HepG2 (cell line): ENCODE results near the gene TRIO. TPM values are rescaled to one million over a fixed set of nuclear protein-coding genes. Genes with fewer than 3 reads are reported as not detected.

Experiments used
- ATAC-seq: fragments of 200-7000 bp; cut with Tn5 transposase; 3 replicates; pipeline ENCODE4 v1.9.1; 2020; ENCODE audit warnings: mild to moderate bottlenecking, moderate library complexity
- BruUV-seq: library from RNA; stranded (reverse); fragments of 400-500 nt; replicated peaks from 2 replicates; lab custom pipeline; 2021; lab: Mats Ljungman, UMichigan
- CTCF ChIA-PET: fragments of 300-600 bp; formaldehyde crosslinking; extraction: SDS; loops from one replicate; lab custom pipeline; 2021; ENCODE audit warnings: low total read pairs, inconsistent platforms, low intra/inter-chr PET ratio; lab: Yijun Ruan, JAX
- POLR2A ChIA-PET: fragments of 350-600 bp; sonication (Branson Sonifier 250); formaldehyde crosslinking; loops from one replicate; lab custom pipeline; 2020; ENCODE audit warnings: antibody characterized with exemption, inconsistent platforms; lab: Yijun Ruan, JAX
- DNase-seq: peaks from one replicate; pipeline ENCODE4 v3.0.0-alpha.2; 2015; ENCODE audit warnings: low spot score
- FAIRE-seq: peaks from 3 replicates; lab custom pipeline; 2011; peaks lifted over from hg19 to GRCh38; lab: Jason Lieb, UNC
- H2AFZ ChIP-seq: one replicate; pipeline ENCODE4 v1.6.1; 2011; ENCODE audit warnings: low read length, inconsistent platforms
- H3K27ac ChIP-seq: fragments of 300-600 bp; 3 replicates; pipeline ENCODE4 v1.8.0; 2011; ENCODE audit warnings: mixed run types, mild to moderate bottlenecking, mixed read lengths, low read length, inconsistent platforms; ENCODE audit not compliant: insufficient read depth; ENCODE audit errors: extremely low read length
- H3K27me3 ChIP-seq, 2 experiments: fragments of 200-600 bp in 1 of 2; 2 replicates in 1 of 2; 3 replicates in 1 of 2; pipeline versions ENCODE4 v1.6.0 to v1.8.0; 2011; ENCODE audit warnings: low read length in 2 of 2, mild to moderate bottlenecking in 2 of 2, moderate library complexity in 2 of 2, inconsistent platforms in 1 of 2; ENCODE audit not compliant: insufficient read depth in 2 of 2, control insufficient read depth in 1 of 2
- H3K36me3 ChIP-seq, 2 experiments: fragments of 200-600 bp in 1 of 2; replicated peaks in 1 of 2; 2 replicates in 1 of 2; 3 replicates in 1 of 2; pipeline versions ENCODE4 v1.5.1 to v1.8.0; 2011; ENCODE audit warnings: low read length in 2 of 2, inconsistent platforms in 1 of 2; ENCODE audit not compliant: insufficient read depth in 2 of 2, control insufficient read depth in 1 of 2
- H3K4me1 ChIP-seq: 2 replicates; pipeline ENCODE4 v1.5.1; 2012; ENCODE audit warnings: low read length, inconsistent platforms; ENCODE audit not compliant: insufficient read depth
- H3K4me2 ChIP-seq: 2 replicates; pipeline ENCODE4 v1.6.0; 2011; ENCODE audit warnings: low read depth, low read length, inconsistent platforms
- H3K4me3 ChIP-seq, 3 experiments: fragments of 200-600 bp in 1 of 3; sonication (generic), shearing (Covaris generic) in 1 of 3; replicated peaks in 1 of 3; 2 replicates each; pipeline ENCODE4 v1.5.1; 2011 to 2016; ENCODE audit warnings: low read length in 3 of 3, inconsistent platforms in 2 of 3, low read depth in 2 of 3, mild to moderate bottlenecking in 2 of 3, control low read depth in 1 of 3, mixed read lengths in 1 of 3; ENCODE audit not compliant: insufficient read depth in 1 of 3
- H3K79me2 ChIP-seq: one replicate; pipeline ENCODE4 v1.6.1; 2011; ENCODE audit warnings: low read length, inconsistent platforms; ENCODE audit not compliant: insufficient read depth
- H3K9ac ChIP-seq: 2 replicates; pipeline ENCODE4 v1.6.0; 2011; ENCODE audit warnings: mild to moderate bottlenecking, low read depth, low read length, inconsistent platforms; ENCODE audit not compliant: insufficient read depth
- H3K9me3 ChIP-seq: 2 replicates; pipeline ENCODE4 v1.5.1; 2012; ENCODE audit warnings: mild to moderate bottlenecking, low read length
- H4K20me1 ChIP-seq: 2 replicates; pipeline ENCODE4 v1.6.0; 2011; ENCODE audit warnings: inconsistent platforms, mild to moderate bottlenecking, low read length, moderate library complexity; ENCODE audit not compliant: insufficient read depth
- CTCF ChIP-seq: sonication (generic); formaldehyde crosslinking; IDR thresholded peaks from 2 replicates; pipeline ENCODE4 v1.5.0; 2020; ENCODE audit warnings: mild to moderate bottlenecking, missing genetic modification reagents, moderate library complexity
- JUN ChIP-seq: sonication (generic); formaldehyde crosslinking; IDR thresholded peaks from 2 replicates; pipeline ENCODE4 v1.4.0; 2020; ENCODE audit warnings: mild to moderate bottlenecking, missing genetic modification reagents
- NFE2L2 ChIP-seq: fragments of 150-350 bp; IDR thresholded peaks from 2 replicates; pipeline ENCODE4 v1.6.1; 2014; ENCODE audit warnings: low read length
- PBX2 ChIP-seq: IDR thresholded peaks from 2 replicates; pipeline ENCODE4 v1.6.1; 2016; ENCODE audit warnings: control low read depth
- TP53 ChIP-seq: sonication (generic); formaldehyde crosslinking; conservative IDR thresholded peaks from 2 replicates; pipeline ENCODE4 v1.4.0; 2020; ENCODE audit warnings: missing genetic modification reagents
- ZBTB40 ChIP-seq, 2 experiments: fragments of 450-650 bp in 1 of 2; sonication (generic) in 1 of 2; formaldehyde crosslinking in 1 of 2; IDR thresholded peaks; 2 replicates each; pipeline versions ENCODE4 v1.6.1 to v1.8.0; 2016 to 2022; ENCODE audit warnings: antibody characterized with exemption in 1 of 2, mild to moderate bottlenecking in 1 of 2, missing genetic modification reagents in 1 of 2
- ZNF260 ChIP-seq: sonication (generic); formaldehyde crosslinking; IDR thresholded peaks from 2 replicates; pipeline ENCODE4 v1.4.0; 2020; ENCODE audit warnings: missing genetic modification reagents, low read depth, mild to moderate bottlenecking, borderline replicate concordance
- ZNF430 ChIP-seq: sonication (generic); formaldehyde crosslinking; IDR thresholded peaks from 2 replicates; pipeline ENCODE4 v1.9.0; 2021; ENCODE audit warnings: mild to moderate bottlenecking, missing genetic modification reagents
- ZNF614 ChIP-seq: IDR thresholded peaks from 2 replicates; pipeline ENCODE4 v1.6.1; 2018; ENCODE audit warnings: missing biosample characterization, missing genetic modification reagents, inconsistent platforms, borderline replicate concordance
- ZNF639 ChIP-seq: conservative IDR thresholded peaks from 2 replicates; pipeline ENCODE4 v1.6.1; 2018; ENCODE audit warnings: missing genetic modification reagents
- WGBS: methylation state at CpG from one replicate; pipeline ENCODE4 v1.1.6; 2017; ENCODE audit warnings: low lambda C conversion rate; 5-methylcytosine and 5-hydroxymethylcytosine counted together
- in situ Hi-C: cut with HindIII; loops from 2 replicates; pipeline ENCODE4 v1.10.0; 2017; ENCODE audit warnings: low pct_unique_long_range_greater_than_20kb; ENCODE audit not compliant: extremely low pct_ligation_motif_present
- intact Hi-C: fragments of 100-400 bp; cut with micrococcal nuclease; formaldehyde crosslinking; loops from one replicate; pipeline ENCODE4 v1.10.0; 2022; ENCODE audit not compliant: unreplicated experiment
- polyA plus RNA-seq, 8 experiments: library from polyadenylated mRNA; depleted of rRNA in 3 of 8; stranded (reverse) in 7 of 8; unstranded in 1 of 8; fragments of >200 nt; fragmentation: Illumina TruSeq in 4 of 8; extraction: Trizol in 4 of 8; gene quantifications; 2 replicates each; pipeline versions ENCODE4 v1.2.1 to v1.2.3, GENCODE V29; 2011 to 2016; ENCODE audit warnings: low read depth in 4 of 8, missing spikeins in 1 of 8, mixed read lengths in 1 of 8; ENCODE audit not compliant: insufficient read depth in 1 of 8
- total RNA-seq, 5 experiments: library from RNA; depleted of rRNA; stranded (reverse); fragments of >200 nt; fragmentation: Illumina TruSeq; extraction: Trizol; gene quantifications; 2 replicates each; pipeline ENCODE4 v1.2.3, GENCODE V29; 2016; ENCODE audit warnings: low read depth in 1 of 5

Gene TRIO
- total and polyA plus RNA-seq, 2 of the 13 experiments (the other 11 are each of a cell fraction or from before 2014, with no cell fraction given): 45.2 to 45.9 TPM

- in situ Hi-C loops: no loop called here
- H3K4me3 ChIP-seq: no peak overlapping the region
- DNase-seq (no peak), ATAC-seq (no peak), FAIRE-seq (no peak)
- H4K20me1 ChIP-seq: no peaks in the 10 kb centered on the region
- H3K79me2 ChIP-seq: no peaks in the 10 kb centered on the region
- H3K4me1 ChIP-seq: no peaks in the 10 kb centered on the region
- intact Hi-C loops: no loop called here
- H3K9me3 ChIP-seq: no peaks in the 10 kb centered on the region
- H3K27ac ChIP-seq: no peak overlapping the region
- WGBS: 97% methylated on average over 7 of the region's 7 CpGs
- H2AFZ ChIP-seq: no peak overlapping the region
- no TSS peak for BruUV-seq
- CTCF ChIA-PET: no interaction called here
- H3K4me2 ChIP-seq: no peak overlapping the region
- no peak overlapping the region for H3K9ac ChIP-seq
- H3K27me3 ChIP-seq: no peaks in the 10 kb centered on the region
- peaks cover 23 to 58% of the 10 kb centered on the region in 2 experiments; a peak in 4 of 5 replicates for H3K36me3 ChIP-seq
- POLR2A ChIA-PET: no interaction called here
- TF ChIP-seq ZNF639 (CRISPR knock-in tag) (no peak), ZNF614 (CRISPR knock-in tag) (no peak), JUN (CRISPR knock-in tag) (no peak), PBX2 (CRISPR knock-in tag) (no peak), ZBTB40 (IDR thresholded peaks at IDR 0.05) (no peak), ZBTB40 (CRISPR knock-in tag; IDR thresholded peaks at IDR 0.05) (no peak), ZNF430 (CRISPR knock-in tag) (no peak), TP53 (CRISPR knock-in tag) (no peak), NFE2L2 (no peak), ZNF260 (no peak), CTCF (no peak)
These were observed 354.2 kb downstream of the TRIO start for GRCh38 chr5:14497311-14497710.
